K562 (cell line): Measurements from ENCODE around the gene NQO2. TPM values are rescaled to one million over a fixed set of nuclear protein-coding genes. Genes with fewer than 3 reads are reported as not detected.
A peak's percentile ranks its signal among the peaks of the same experiment; 100 is the strongest.

Source experiments
- ATAC-seq: fragments of 200-7000 bp; cut with Tn5 transposase; 3 replicates; pipeline ENCODE4 v1.9.1; 2020; ENCODE audit warnings: moderate library complexity
- BruUV-seq: library from RNA; stranded (reverse); fragments of 400-500 nt; replicated peaks from 2 replicates; lab custom pipeline; 2021; lab: Mats Ljungman, UMichigan
- CTCF ChIA-PET: fragments of 300-600 bp; formaldehyde crosslinking; extraction: SDS; loops from one replicate; lab custom pipeline; 2021; ENCODE audit warnings: low intra/inter-chr PET ratio; lab: Yijun Ruan, JAX
- POLR2A ChIA-PET: fragments of 300-600, 350-650 bp; sonication (Branson Sonifier 250); formaldehyde crosslinking; extraction: SDS; loops from one replicate; lab custom pipeline; 2021; ENCODE audit warnings: antibody characterized with exemption, inconsistent platforms; lab: Yijun Ruan, JAX
- DNase-seq, 4 experiments: peaks; one replicate each; pipeline versions ENCODE4 v3.0.0 to v3.0.0-alpha.2; 2011 to 2018; ENCODE audit warnings: low spot score in 3 of 4, mixed read lengths in 3 of 4; ENCODE audit errors: extremely low read depth in 1 of 4
- FAIRE-seq: peaks from 2 replicates; lab custom pipeline; 2011; peaks lifted over from hg19 to GRCh38; lab: Jason Lieb, UNC
- H2AFZ ChIP-seq: 2 replicates; pipeline ENCODE4 v1.6.0; 2011; ENCODE audit warnings: low read depth, low read length, control low read depth, inconsistent platforms
- H3K27ac ChIP-seq: fragments of 200-600 bp; 3 replicates; pipeline ENCODE4 v1.8.0; 2011; ENCODE audit warnings: low read depth, mild to moderate bottlenecking, control low read depth, inconsistent platforms, low read length, moderate library complexity, mixed read lengths; ENCODE audit errors: extremely low read depth
- H3K27me3 ChIP-seq, 2 experiments: fragments of 300-600 bp in 1 of 2; 2 replicates in 1 of 2; 3 replicates in 1 of 2; pipeline versions ENCODE4 v1.6.0 to v1.8.0; 2011; ENCODE audit warnings: inconsistent platforms in 2 of 2, low read length in 2 of 2, mild to moderate bottlenecking in 1 of 2, mixed read lengths in 1 of 2, moderate library complexity in 1 of 2; ENCODE audit not compliant: control insufficient read depth in 2 of 2, insufficient read depth in 2 of 2
- H3K36me3 ChIP-seq: fragments of 300-600 bp; 3 replicates; pipeline ENCODE4 v1.8.0; 2011; ENCODE audit warnings: mild to moderate bottlenecking, low read length, inconsistent platforms; ENCODE audit not compliant: control insufficient read depth, insufficient read depth
- H3K4me1 ChIP-seq, 2 experiments: fragments of 200-600 bp in 1 of 2; replicated peaks in 1 of 2; 2 replicates in 1 of 2; 3 replicates in 1 of 2; pipeline versions ENCODE4 v1.5.1 to v1.8.0; 2011; ENCODE audit warnings: inconsistent platforms in 2 of 2, low read length in 2 of 2, mild to moderate bottlenecking in 1 of 2, mixed read lengths in 1 of 2, moderate library complexity in 1 of 2; ENCODE audit not compliant: control insufficient read depth in 2 of 2, insufficient read depth in 2 of 2
- H3K4me2 ChIP-seq: 2 replicates; pipeline ENCODE4 v1.6.1; 2011; ENCODE audit warnings: low read length, control low read depth, inconsistent platforms, mixed read lengths; ENCODE audit not compliant: insufficient read depth
- H3K4me3 ChIP-seq: fragments of 200-600 bp; sonication (generic), shearing (Covaris generic); 2 replicates; pipeline ENCODE4 v1.5.1; 2016; ENCODE audit warnings: control low read depth, inconsistent platforms
- H3K79me2 ChIP-seq: fragments of 200-600 bp; 3 replicates; pipeline ENCODE4 v1.8.0; 2011; ENCODE audit warnings: low read length, inconsistent platforms; ENCODE audit not compliant: control insufficient read depth, insufficient read depth
- H3K9ac ChIP-seq, 2 experiments: 2 replicates each; pipeline versions ENCODE4 v1.6.0 to v1.6.1; 2011; ENCODE audit warnings: low read depth in 2 of 2, low read length in 2 of 2, control low read depth in 1 of 2, inconsistent platforms in 1 of 2, mild to moderate bottlenecking in 1 of 2, mixed read lengths in 1 of 2; ENCODE audit not compliant: insufficient read depth in 1 of 2
- H3K9me1 ChIP-seq: one replicate; pipeline ENCODE4 v1.6.0; 2011; ENCODE audit warnings: inconsistent platforms, mild to moderate bottlenecking, low read length, moderate library complexity; ENCODE audit not compliant: control insufficient read depth, insufficient read depth
- H3K9me3 ChIP-seq: replicated peaks from 2 replicates; pipeline ENCODE4 v1.5.1; 2011; ENCODE audit warnings: low read depth, low read length, inconsistent platforms; ENCODE audit not compliant: control insufficient read depth, insufficient read depth
- H4K20me1 ChIP-seq: replicated peaks from 2 replicates; pipeline ENCODE4 v1.6.1; 2011; ENCODE audit warnings: low read length, inconsistent platforms, mixed read lengths; ENCODE audit not compliant: control insufficient read depth, insufficient read depth
- ARHGAP35 ChIP-seq: fragments of 450-650 bp; IDR thresholded peaks from 2 replicates; pipeline ENCODE4 v1.6.1; 2018; ENCODE audit not compliant: partially characterized antibody
- ARID3A ChIP-seq: IDR thresholded peaks from 2 replicates; pipeline ENCODE4 v1.6.1; 2012; ENCODE audit warnings: low read depth, low read length, improper control_type of control experiment, borderline replicate concordance
- CTCF ChIP-seq, 3 experiments: IDR thresholded peaks in 2 of 3; conservative IDR thresholded peaks in 1 of 3; 2 replicates each; pipeline ENCODE4 v1.5.1; 2011 to 2012; ENCODE audit warnings: low read length in 3 of 3, mild to moderate bottlenecking in 3 of 3, control low read depth in 2 of 3, improper control_type of control experiment in 1 of 3, inconsistent platforms in 1 of 3, low read depth in 1 of 3, mixed read lengths in 1 of 3, moderate library complexity in 1 of 3; ENCODE audit not compliant: insufficient read depth in 2 of 3
- ESRRA ChIP-seq: fragments of 450-650 bp; IDR thresholded peaks from 2 replicates; pipeline ENCODE4 v1.6.1; 2014; ENCODE audit warnings: low read depth, mild to moderate bottlenecking, moderate library complexity, borderline replicate concordance
- LARP7 ChIP-seq: fragments of 450-650 bp; IDR thresholded peaks from 2 replicates; pipeline ENCODE4 v1.6.1; 2016
- LCOR ChIP-seq: sonication (generic); formaldehyde crosslinking; IDR thresholded peaks from 2 replicates; pipeline ENCODE4 v1.8.0; 2022; ENCODE audit warnings: mild to moderate bottlenecking, missing genetic modification reagents
- NFIX ChIP-seq: fragments of 250-450 bp; sonication (Bioruptor Pico); IDR thresholded peaks from 2 replicates; pipeline ENCODE4 v1.4.0; 2020; ENCODE audit warnings: low read depth, mild to moderate bottlenecking, moderate library complexity
- VEZF1 ChIP-seq: fragments of 200-800 bp; sonication (Bioruptor generic); IDR thresholded peaks from 2 replicates; pipeline ENCODE4 v1.6.1; 2017; ENCODE audit warnings: missing genetic modification characterization, missing compliant biosample characterization
- ZNF766 ChIP-seq: fragments of 200-800 bp; sonication (Bioruptor generic); conservative IDR thresholded peaks from 2 replicates; pipeline ENCODE4 v1.6.1; 2016; ENCODE audit warnings: missing genetic modification characterization, missing compliant biosample characterization
- ZSCAN32 ChIP-seq: fragments of 450-650 bp; formaldehyde crosslinking; IDR thresholded peaks from 2 replicates; pipeline ENCODE4 v1.4.0; 2020; ENCODE audit warnings: mild to moderate bottlenecking, moderate library complexity
- ZZZ3 ChIP-seq: fragments of 450-650 bp; IDR thresholded peaks from 2 replicates; pipeline ENCODE4 v1.6.1; 2016; ENCODE audit warnings: antibody characterized with exemption, mild to moderate bottlenecking, moderate library complexity
- WGBS: fragments of 100-300 bp; shearing (Covaris generic); methylation state at CpG from one replicate; pipeline ENCODE4 v1.1.6; 2016; ENCODE audit warnings: low coverage, mixed read lengths; ENCODE audit not compliant: insufficient coverage; ENCODE audit errors: missing lambda C conversion rate; 5-methylcytosine and 5-hydroxymethylcytosine counted together
- in situ Hi-C: fragments of 300-500 bp; cut with MboI; formaldehyde crosslinking; loops from 4 replicates; pipeline ENCODE4 v1.15.0; 2018; ENCODE audit warnings: inconsistent platforms, mixed read lengths
- intact Hi-C: fragments of 100-400 bp; cut with micrococcal nuclease; formaldehyde crosslinking; loops from 2 replicates; pipeline ENCODE4 v1.14.2; 2022
- polyA plus RNA-seq, 8 experiments: library from polyadenylated mRNA; depleted of rRNA in 4 of 8; stranded (reverse) in 5 of 8; unstranded in 3 of 8; fragments of >200 nt; fragmentation: Nextera tagmentation in 2 of 8; fragmentation: Illumina TruSeq in 1 of 8; extraction: Ambion mirVana in 2 of 8; extraction: Trizol in 1 of 8; gene quantifications; 2 replicates each; pipeline versions ENCODE4 v1.2.1 to v1.2.3, GENCODE V29; 2011 to 2014; ENCODE audit warnings: inconsistent platforms in 1 of 8, missing spikeins in 1 of 8
- total RNA-seq, 7 experiments: library from RNA; depleted of rRNA in 6 of 7; stranded (reverse); fragments of >200 nt in 6 of 7; fragmentation: Illumina TruSeq in 2 of 7; extraction: Trizol in 2 of 7; gene quantifications; 2 replicates each; pipeline versions ENCODE4 v1.2.1 to v1.2.3, GENCODE V29; 2011 to 2021; ENCODE audit warnings: low replicate concordance in 1 of 7
- TF ChIP-seq, protein P1 (sequence below): sonication (generic); formaldehyde crosslinking; IDR thresholded peaks from 2 replicates; pipeline ENCODE4 v1.8.1; 2022; ENCODE audit warnings: missing genetic modification reagents
- TF ChIP-seq, protein P2 (sequence below): fragments of 450-650 bp; formaldehyde crosslinking; IDR thresholded peaks from 2 replicates; pipeline ENCODE4 v1.4.0; 2022; ENCODE audit warnings: mild to moderate bottlenecking, moderate library complexity

The NQO2 gene
- total and polyA plus RNA-seq, 9 of the 15 experiments (the other 6 are each of a cell fraction or from before 2014, with no cell fraction given) = 54.6 to 214 (median 116) TPM

DNA sequence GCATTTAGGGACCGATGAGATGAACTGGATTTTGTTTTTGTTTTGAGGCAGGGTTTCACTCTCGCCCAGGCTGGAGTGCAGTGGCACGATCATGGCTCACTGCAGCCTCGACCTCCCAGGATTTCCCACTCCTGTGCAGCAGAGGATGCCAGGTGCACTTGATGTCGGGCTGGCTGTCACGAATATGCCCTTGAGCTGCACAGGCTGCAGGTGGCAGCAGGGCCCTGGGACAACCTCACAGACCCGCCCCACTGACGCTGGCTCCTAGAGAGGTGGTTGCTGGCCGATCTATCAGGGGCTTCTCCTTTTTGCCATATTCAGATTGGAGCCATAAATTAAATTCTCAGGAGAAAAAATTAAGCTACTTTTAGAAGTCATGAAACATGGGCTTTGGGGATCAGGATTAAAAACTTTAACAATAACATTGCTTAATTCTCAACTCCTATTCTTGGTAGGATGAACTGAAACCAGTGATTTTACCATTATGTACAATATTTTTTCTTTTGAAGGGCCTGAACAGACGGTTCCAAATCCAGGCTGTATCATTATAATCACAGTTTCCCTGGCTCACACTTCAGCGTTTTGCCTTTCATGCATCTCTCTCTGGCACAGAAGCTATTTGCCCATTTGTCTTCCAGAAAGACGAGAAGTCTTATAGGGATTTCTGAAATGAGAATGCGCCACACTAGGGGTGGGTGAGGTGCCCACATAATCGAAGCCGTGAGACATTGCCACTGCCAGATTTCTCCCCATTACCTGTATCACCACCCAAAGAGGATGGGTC lies 32.4 kb downstream of the NQO2 start (continued):
- TF ChIP-seq, protein P1, sequence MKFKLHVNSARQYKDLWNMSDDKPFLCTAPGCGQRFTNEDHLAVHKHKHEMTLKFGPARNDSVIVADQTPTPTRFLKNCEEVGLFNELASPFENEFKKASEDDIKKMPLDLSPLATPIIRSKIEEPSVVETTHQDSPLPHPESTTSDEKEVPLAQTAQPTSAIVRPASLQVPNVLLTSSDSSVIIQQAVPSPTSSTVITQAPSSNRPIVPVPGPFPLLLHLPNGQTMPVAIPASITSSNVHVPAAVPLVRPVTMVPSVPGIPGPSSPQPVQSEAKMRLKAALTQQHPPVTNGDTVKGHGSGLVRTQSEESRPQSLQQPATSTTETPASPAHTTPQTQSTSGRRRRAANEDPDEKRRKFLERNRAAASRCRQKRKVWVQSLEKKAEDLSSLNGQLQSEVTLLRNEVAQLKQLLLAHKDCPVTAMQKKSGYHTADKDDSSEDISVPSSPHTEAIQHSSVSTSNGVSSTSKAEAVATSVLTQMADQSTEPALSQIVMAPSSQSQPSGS (CRISPR knock-in tag) = no peak
- no peak for TF ChIP-seq ARHGAP35
- no peak for TF ChIP-seq NFIX (CRISPR knock-in tag)
- TF ChIP-seq CTCF (IDR thresholded peaks at IDR 0.05 in 2 of 3, conservative IDR thresholded peaks at IDR 0.05 in 1 of 3; ENCODE audit: insufficient read depth in 2 of 3, low read depth in 1 of 3, low read length in 3 of 3) = peak in 2 of 3 experiments; percentile 43 to 49; a peak in 4 of 6 replicates

DNA sequence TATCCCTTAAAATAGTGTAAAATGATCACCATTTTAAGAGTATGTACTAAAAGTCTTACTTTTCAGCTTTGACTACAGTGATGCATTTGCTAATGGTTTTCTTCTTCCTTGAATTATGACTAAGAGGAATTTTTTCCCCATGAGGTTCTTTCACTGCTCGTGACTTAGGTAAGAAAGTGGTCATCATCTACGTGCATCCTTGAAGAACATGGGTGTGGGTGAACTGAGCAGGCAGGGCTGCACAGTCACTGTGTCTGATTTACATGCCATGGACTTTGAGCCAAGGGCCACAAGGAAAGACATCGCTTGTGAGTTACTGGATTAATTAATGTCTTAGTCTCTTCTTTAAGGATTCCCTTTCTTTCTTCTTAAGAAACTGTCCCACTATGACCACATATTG lies 33.3 kb downstream of the NQO2 start:
- DNase-seq (no peak), ATAC-seq (no peak), FAIRE-seq (no peak)
- Histone ChIP-seq H3K9me3 (peaks cover 21% of the 10 kb centered on the region), H3K9ac (no peak overlapping the region), H4K20me1 (no peaks in the 10 kb centered on the region), H3K27me3 (no peaks in the 10 kb centered on the region), H3K4me1 (peaks cover 0 to 3% of the 10 kb centered on the region in 2 experiments; a peak in 2 of 5 replicates), H3K27ac (no peak overlapping the region), H3K79me2 (no peaks in the 10 kb centered on the region), H3K9me1 (no peaks in the 10 kb centered on the region), H2AFZ (no peak overlapping the region), H3K4me3 (no peak overlapping the region), H3K36me3 (no peaks in the 10 kb centered on the region), H3K4me2 (no peak overlapping the region)
- no TSS peak for BruUV-seq
- in situ Hi-C loops (no loop called here), intact Hi-C loops (no loop called here)
- 44% methylated on average over 3 of the region's 3 CpGs for WGBS
- CTCF ChIA-PET = no interaction called here
- POLR2A ChIA-PET = no interaction called here
- no peak for TF ChIP-seq ZNF766 (CRISPR knock-in tag)
- no peak for TF ChIP-seq VEZF1
- TF ChIP-seq LCOR (CRISPR knock-in tag) = no peak
- no peak for TF ChIP-seq ZZZ3
- TF ChIP-seq ARID3A = no peak
- TF ChIP-seq LARP7 = no peak
- TF ChIP-seq ZSCAN32 (CRISPR knock-in tag) = no peak
- no peak for TF ChIP-seq ESRRA
- TF ChIP-seq, protein P2, sequence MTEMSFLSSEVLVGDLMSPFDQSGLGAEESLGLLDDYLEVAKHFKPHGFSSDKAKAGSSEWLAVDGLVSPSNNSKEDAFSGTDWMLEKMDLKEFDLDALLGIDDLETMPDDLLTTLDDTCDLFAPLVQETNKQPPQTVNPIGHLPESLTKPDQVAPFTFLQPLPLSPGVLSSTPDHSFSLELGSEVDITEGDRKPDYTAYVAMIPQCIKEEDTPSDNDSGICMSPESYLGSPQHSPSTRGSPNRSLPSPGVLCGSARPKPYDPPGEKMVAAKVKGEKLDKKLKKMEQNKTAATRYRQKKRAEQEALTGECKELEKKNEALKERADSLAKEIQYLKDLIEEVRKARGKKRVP = no peak
